ENCODE results near the gene CNTROB.

DNA sequence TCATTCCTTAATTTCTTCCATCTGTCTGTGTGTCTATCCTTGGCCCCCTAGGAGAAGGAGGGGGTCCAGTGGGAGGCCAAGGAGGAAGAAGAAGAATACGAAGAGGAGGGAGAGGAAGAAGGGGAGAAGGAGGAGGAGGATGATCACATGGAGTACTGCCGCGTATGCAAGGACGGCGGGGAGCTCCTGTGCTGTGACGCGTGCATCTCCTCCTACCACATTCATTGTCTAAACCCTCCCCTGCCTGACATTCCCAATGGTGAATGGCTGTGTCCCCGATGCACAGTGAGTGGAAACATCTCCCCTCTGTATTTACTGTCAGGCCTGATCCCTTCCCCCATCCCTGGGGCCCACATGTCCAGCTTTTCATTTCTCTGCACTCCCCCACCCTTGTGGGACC lies 37.1 kb upstream of the CNTROB start:
- TF ChIP-seq, protein P1, sequence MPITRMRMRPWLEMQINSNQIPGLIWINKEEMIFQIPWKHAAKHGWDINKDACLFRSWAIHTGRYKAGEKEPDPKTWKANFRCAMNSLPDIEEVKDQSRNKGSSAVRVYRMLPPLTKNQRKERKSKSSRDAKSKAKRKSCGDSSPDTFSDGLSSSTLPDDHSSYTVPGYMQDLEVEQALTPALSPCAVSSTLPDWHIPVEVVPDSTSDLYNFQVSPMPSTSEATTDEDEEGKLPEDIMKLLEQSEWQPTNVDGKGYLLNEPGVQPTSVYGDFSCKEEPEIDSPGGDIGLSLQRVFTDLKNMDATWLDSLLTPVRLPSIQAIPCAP (CRISPR knock-in tag; IDR thresholded peaks at IDR 0.05), result no peak
- TF ChIP-seq CTCF (IDR thresholded peaks at IDR 0.05) (no peak), ZNF263 (CRISPR knock-in tag; IDR thresholded peaks at IDR 0.05; ENCODE audit: low read depth) (no peak), JUN (CRISPR knock-in tag; IDR thresholded peaks at IDR 0.05) (no peak), ESRRA (CRISPR knock-in tag; IDR thresholded peaks at IDR 0.05; ENCODE audit: borderline replicate concordance) (no peak), CREM (CRISPR knock-in tag; IDR thresholded peaks at IDR 0.05) (no peak), SMAD4 (CRISPR knock-in tag; IDR thresholded peaks at IDR 0.05) (no peak), NR3C1 (CRISPR knock-in tag; conservative IDR thresholded peaks at IDR 0.05; ENCODE audit: low read depth) (no peak), HMGA2 (CRISPR knock-in tag; IDR thresholded peaks at IDR 0.05) (no peak), ATF2 (CRISPR knock-in tag; IDR thresholded peaks at IDR 0.05; ENCODE audit: borderline replicate concordance, low read depth) (no peak)
- TF ChIP-seq, protein P2, sequence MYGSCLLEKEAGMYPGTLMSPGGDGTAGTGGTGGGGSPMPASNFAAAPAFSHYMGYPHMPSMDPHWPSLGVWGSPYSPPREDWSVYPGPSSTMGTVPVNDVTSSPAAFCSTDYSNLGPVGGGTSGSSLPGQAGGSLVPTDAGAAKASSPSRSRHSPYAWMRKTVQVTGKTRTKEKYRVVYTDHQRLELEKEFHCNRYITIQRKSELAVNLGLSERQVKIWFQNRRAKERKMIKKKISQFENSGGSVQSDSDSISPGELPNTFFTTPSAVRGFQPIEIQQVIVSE (CRISPR knock-in tag; IDR thresholded peaks at IDR 0.05; ENCODE audit: borderline replicate concordance), result no peak
- TF ChIP-seq, protein P3, sequence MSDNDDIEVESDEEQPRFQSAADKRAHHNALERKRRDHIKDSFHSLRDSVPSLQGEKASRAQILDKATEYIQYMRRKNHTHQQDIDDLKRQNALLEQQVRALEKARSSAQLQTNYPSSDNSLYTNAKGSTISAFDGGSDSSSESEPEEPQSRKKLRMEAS (CRISPR knock-in tag; IDR thresholded peaks at IDR 0.05), result no peak
